Measurements from ENCODE around the gene ADAM19. TPM values are rescaled to one million over a fixed set of nuclear protein-coding genes. Genes with fewer than 3 reads are reported as not detected.
"Not testable (repeated sequence)": the region's sequence is repeated elsewhere in the genome, so short reads cannot be mapped to it uniquely, and the experiment has no call there.

ADAM19 gene
- total RNA-seq, 1 experiment from 2014 or later = 48.7 TPM

- Histone ChIP-seq H3K9me3 (replicated peaks) (no peaks in the 10 kb centered on the region; the same call in 1 of the 2 replicates), H3K4me3 (no peak overlapping the region), H3K4me1 (replicated peaks) (no peaks in the 10 kb centered on the region), H3K27ac (no peak overlapping the region), H3K36me3 (no peaks in the 10 kb centered on the region), H3K27me3 (replicated peaks) (no peaks in the 10 kb centered on the region)
- DNase-seq (ENCODE audit: low read depth in 1 of 2, low spot score in 2 of 2) = no peak
These were observed 126.4 kb downstream of the ADAM19 start for GRCh38 chr5:157449011-157449723.

DNA sequence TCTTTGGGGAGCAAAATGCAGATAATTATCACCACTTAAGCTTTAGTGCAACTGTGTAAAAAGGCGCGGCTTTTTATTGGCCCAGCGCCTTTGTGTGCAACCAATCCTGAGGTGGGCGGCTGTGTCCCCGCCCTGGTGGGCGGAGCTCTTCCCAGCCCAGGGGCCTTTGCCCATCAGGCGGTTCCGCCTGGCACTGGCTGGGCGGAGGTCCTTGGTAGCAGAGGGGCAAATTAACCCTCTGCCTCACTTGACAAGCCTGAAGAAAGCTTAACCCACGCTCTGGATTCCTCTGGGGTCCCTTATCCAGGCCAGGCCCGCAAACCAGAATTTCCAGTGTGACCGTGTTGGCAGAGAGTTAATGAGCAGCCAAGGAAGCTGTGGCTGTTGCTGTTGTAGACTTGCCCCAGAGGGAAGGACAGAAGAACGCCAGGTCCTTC, 128.4 kb downstream of the ADAM19 start:
- no peak overlapping the region for H3K4me3 ChIP-seq
- no peak overlapping the region for H3K27ac ChIP-seq
- H3K9me3 ChIP-seq (replicated peaks) = no peaks in the 10 kb centered on the region; the same call in 1 of the 2 replicates
- no peaks in the 10 kb centered on the region for H3K4me1 ChIP-seq (replicated peaks)
- no peak for DNase-seq (ENCODE audit: low read depth in 1 of 2, low spot score in 2 of 2)
- no peaks in the 10 kb centered on the region for H3K27me3 ChIP-seq (replicated peaks)
- H3K36me3 ChIP-seq = no peaks in the 10 kb centered on the region

- no peaks in the 10 kb centered on the region for H3K4me1 ChIP-seq (replicated peaks)
- H3K27me3 ChIP-seq (replicated peaks) = no peaks in the 10 kb centered on the region
- no peak overlapping the region for H3K27ac ChIP-seq
- H3K4me3 ChIP-seq = no peak overlapping the region
- no peaks in the 10 kb centered on the region; the same call in 1 of the 2 replicates for H3K9me3 ChIP-seq (replicated peaks)
- no peaks in the 10 kb centered on the region for H3K36me3 ChIP-seq
- no peak for DNase-seq (ENCODE audit: low read depth in 1 of 2, low spot score in 2 of 2)
These were observed 129.1 kb downstream of the ADAM19 start for GRCh38 chr5:157446412-157446935.

- Histone ChIP-seq H3K27ac (no peak overlapping the region), H3K4me1 (replicated peaks) (no peaks in the 10 kb centered on the region), H3K4me3 (no peak overlapping the region), H3K36me3 (no peaks in the 10 kb centered on the region), H3K9me3 (replicated peaks) (no peaks in the 10 kb centered on the region; the same call in 1 of the 2 replicates), H3K27me3 (replicated peaks) (no peaks in the 10 kb centered on the region)
- DNase-seq (ENCODE audit: low read depth in 1 of 2, low spot score in 2 of 2) = no peak
These were observed 129.7 kb downstream of the ADAM19 start for GRCh38 chr5:157445745-157446411.

GRCh38 chr5:157444224-157444623, 131.4 kb downstream of the ADAM19 start:
- Histone ChIP-seq H3K27ac (no peak overlapping the region), H3K27me3 (replicated peaks) (no peaks in the 10 kb centered on the region), H3K36me3 (no peaks in the 10 kb centered on the region), H3K9me3 (replicated peaks) (no peaks in the 10 kb centered on the region), H3K4me3 (no peak overlapping the region), H3K4me1 (replicated peaks) (no peaks in the 10 kb centered on the region)
- DNase-seq (ENCODE audit: low read depth in 1 of 2, low spot score in 2 of 2) = no peak

- Histone ChIP-seq H3K4me3 (no peak overlapping the region), H3K27ac (no peak overlapping the region)
These were observed 132.5 kb downstream of the ADAM19 start for GRCh38 chr5:157443041-157443549.

DNA sequence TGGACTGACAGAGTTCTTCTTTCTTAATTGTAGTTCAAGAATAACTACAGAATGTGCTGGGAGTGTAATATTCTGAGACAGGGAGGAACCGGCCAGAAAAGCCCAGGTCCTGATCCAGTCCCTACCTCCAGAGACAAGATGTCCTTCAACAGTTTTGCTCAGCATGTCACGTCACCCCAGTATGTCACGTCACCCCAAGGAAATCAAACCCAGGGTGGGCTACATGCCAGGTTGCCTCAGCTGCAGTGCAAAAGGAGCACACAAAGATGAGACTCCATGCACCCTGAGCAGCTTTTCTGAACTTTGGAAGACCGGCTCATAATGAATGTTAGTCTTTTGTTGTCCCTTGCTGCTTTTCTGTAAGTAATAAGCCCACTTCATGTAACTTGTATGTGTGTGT, 141.5 kb downstream of the ADAM19 start:
- Histone ChIP-seq H3K4me1 (replicated peaks) (no peaks in the 10 kb centered on the region), H3K36me3 (no peaks in the 10 kb centered on the region), H3K9me3 (replicated peaks) (no peaks in the 10 kb centered on the region), H3K4me3 (no peak overlapping the region), H3K27ac (no peak overlapping the region), H3K27me3 (replicated peaks) (no peaks in the 10 kb centered on the region)
- DNase-seq (ENCODE audit: low read depth in 1 of 2, low spot score in 2 of 2) = no peak

More at GRCh38 chr5:157443041-157443549, 132.5 kb downstream of the ADAM19 start:
- H3K27me3 ChIP-seq (replicated peaks) = no peaks in the 10 kb centered on the region
- no peak for DNase-seq (ENCODE audit: low read depth in 1 of 2, low spot score in 2 of 2)
- H3K9me3 ChIP-seq (replicated peaks) = no peaks in the 10 kb centered on the region
- H3K36me3 ChIP-seq = no peaks in the 10 kb centered on the region
- H3K4me1 ChIP-seq (replicated peaks) = no peaks in the 10 kb centered on the region

GRCh38 chr5:157431544-157432200, 143.9 kb downstream of the ADAM19 start:
- H3K4me1 ChIP-seq (replicated peaks) = no peaks in the 10 kb centered on the region
- no peak overlapping the region for H3K4me3 ChIP-seq
- H3K27ac ChIP-seq = no peak overlapping the region
- peak in 1 of 2 experiments; percentile 62 for DNase-seq (ENCODE audit: low read depth in 1 of 2, low spot score in 2 of 2)
- no peaks in the 10 kb centered on the region for H3K36me3 ChIP-seq
- no peaks in the 10 kb centered on the region for H3K9me3 ChIP-seq (replicated peaks)
- H3K27me3 ChIP-seq (replicated peaks) = no peaks in the 10 kb centered on the region

GRCh38 chr5:157429920-157430319, 145.7 kb downstream of the ADAM19 start:
- H3K36me3 ChIP-seq; H3K4me1 ChIP-seq (replicated peaks); H3K9me3 ChIP-seq (replicated peaks); H3K4me3 ChIP-seq; DNase-seq (ENCODE audit: low read depth in 1 of 2, low spot score in 2 of 2); H3K27me3 ChIP-seq (replicated peaks); H3K27ac ChIP-seq: not testable (repeated sequence)

Other genes starting within 250 kb of the ADAM19 start
- 0.18 TPM in 1 of 2 replicates, not detected in the other for gene NIPAL4, start 115.6 kb downstream of the ADAM19 start, total RNA-seq (2014; rRNA removed; shearing (Covaris generic))
- 2.7 and 5.8 TPM in 2 replicates for gene SOX30, start 76.7 kb upstream of the ADAM19 start, total RNA-seq (2014; rRNA removed; shearing (Covaris generic))
- not detected in 2 replicates for gene C5orf52, start 95.8 kb upstream of the ADAM19 start, total RNA-seq (2014; rRNA removed; shearing (Covaris generic))
- 16.4 and 27.3 TPM in 2 replicates for gene THG1L, start 155.6 kb upstream of the ADAM19 start, total RNA-seq (2014; rRNA removed; shearing (Covaris generic))
- 9.3 and 10.4 TPM in 2 replicates for gene LSM11, start 167.9 kb upstream of the ADAM19 start, total RNA-seq (2014; rRNA removed; shearing (Covaris generic))